Stimulated activated CD8-positive, alpha-beta memory T cell treated with anti-CD3 and anti-CD28 coated beads, Interleukin-4, amount 100 ng/mL, for 48 hours (primary cell): ENCODE data around the gene TRIM41.
"Not testable (repeated sequence)": the region's sequence is repeated elsewhere in the genome, so short reads cannot be mapped to it uniquely, and the experiment has no call there.

Source experiments
- DNase-seq: peaks from one replicate; pipeline ENCODE4 v3.0.0-alpha.2; 2020

The TRIM41 gene

DNA sequence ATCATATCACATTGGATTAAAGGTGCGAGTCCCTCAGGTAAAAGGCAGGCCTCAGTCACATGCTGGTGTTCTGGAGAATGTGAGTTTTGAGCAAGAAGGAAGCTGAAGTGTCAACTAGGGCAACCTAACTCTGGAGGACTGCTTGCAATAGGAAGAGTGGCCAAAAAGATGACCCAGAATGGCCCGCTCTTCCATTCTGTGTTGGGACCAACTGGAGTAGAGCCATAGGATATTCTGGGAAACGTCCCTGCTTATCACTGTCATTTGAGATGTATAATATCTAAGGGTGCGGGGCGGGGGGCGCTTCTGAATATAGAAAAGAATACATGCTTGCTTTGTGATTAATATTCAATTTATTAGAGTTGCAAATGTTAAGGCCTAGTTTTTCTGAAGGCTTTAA, 11.0 kb upstream of the TRIM41 start:
- DNase-seq: no peak

DNA sequence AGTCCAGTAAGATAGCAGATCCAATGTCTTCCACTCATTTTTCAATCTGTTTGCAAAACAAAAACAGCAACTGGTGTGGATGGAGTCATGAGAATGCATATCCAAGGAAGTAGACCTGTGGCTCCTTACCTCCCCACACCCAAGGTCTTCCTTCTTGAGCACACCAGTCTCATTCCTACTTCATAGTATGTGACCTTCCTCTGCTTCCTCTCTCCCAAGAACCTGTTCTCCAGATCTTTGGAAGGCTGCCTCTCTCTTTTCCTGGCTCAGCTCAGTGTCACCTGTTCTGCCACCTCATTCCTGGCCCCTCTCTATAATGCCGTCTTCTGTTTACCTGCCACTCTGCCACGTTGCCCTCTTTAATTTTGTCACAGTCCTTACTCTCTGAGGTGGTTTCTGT, 10.1 kb upstream of the TRIM41 start:
- no peak for DNase-seq

DNA sequence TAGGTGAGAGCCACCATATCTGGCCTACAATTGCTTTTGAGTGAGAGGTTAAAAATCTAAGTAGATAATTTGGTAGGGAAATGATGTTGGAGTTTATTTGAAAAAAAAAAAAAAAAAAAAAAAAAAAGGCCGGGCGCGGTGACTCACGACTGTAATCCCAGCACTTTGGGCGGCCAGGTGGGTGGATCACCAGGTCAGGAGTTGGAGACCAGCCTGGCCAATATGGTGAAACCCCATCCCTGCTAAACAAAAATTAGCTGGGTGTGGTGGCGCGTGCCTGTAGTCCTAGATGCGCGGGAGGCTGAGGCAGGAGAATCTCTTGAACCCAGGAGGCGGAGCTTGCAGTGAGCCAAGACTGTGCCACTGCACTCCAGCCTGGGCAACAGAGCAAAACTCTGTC, 8.8 kb upstream of the TRIM41 start:
- not testable (repeated sequence) for DNase-seq

DNA sequence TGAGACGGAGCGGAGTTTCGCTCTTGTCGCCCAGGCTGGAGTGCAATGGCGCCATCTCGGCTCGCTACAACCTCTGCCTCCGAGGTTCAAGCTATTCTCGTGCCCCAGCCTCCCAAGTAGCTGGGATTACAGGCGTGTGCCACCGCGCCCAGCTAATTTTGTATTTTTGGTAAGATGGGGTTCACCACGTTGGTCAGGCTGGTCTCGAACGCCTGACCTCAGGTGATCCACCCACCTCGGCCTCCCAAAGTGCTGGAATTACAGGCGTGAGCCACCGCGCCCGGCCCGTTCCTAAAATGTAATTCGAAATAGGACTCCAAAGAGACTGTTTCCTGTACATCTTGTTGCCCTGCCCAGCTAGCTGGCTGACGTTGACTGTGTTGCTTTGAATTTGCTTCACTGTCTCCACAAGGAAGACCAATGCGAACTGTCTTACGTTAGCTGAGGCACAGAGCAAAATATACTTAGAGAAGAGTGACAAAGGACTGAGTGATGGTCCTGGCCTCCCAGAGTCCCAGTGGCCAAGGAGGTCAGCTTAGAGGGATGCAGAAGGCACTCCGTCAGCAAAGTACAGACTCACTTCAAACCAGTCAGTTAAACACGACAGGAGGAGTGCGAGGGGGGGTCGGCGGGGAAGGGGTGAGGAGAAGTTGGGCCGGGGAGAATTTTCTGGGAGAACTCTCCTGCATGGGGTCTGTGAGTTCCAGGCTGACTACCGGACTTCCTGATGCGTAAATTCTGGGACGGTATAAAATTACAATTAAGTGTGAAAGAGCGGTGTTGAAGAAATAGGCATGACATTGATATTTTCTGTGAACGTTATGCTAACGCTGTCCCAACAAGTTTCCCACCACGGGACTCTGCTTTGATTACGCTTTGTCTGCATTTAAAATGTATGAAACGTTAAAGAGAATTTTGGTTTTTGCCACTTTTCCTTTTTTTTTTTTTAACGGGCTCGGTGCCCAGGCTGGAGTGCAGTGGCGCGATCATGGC, 6.8 kb upstream of the TRIM41 start:
- DNase-seq: peak; percentile 57

DNA sequence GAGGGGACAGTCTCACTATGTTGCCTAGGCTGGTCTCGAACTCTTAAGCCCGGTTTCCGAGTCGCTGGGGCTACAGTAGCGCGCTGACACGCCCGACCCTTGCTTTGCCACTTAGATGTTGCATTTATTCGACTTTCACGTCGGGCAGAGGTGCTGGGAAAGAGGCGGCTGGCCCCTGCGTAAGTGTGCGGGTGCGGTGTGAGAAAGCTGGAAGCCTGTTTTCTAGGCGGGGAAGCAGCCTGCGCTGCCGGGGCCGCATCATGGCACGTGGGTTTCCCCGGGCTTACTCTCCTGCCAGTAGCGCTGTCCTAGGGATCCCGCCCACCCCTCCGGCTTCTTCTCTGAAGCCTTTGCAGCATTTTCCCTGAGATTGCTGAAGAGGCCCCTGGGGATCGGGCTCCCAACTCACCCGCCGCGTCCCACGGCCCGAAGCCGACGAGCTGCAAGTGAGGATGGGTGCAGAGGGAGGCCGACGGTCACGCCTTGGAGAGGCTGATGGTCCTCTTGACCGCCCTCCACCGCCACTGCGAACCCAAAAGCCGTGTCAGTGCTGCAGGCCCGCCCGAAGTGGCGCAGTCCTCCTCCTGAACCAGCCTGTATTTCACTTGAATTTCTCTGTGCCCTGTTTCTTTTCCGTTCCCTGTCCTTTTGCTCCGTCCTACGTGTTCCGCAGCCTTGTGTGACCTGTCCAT, 5.8 kb upstream of the TRIM41 start:
- DNase-seq: peak; percentile 82

DNA sequence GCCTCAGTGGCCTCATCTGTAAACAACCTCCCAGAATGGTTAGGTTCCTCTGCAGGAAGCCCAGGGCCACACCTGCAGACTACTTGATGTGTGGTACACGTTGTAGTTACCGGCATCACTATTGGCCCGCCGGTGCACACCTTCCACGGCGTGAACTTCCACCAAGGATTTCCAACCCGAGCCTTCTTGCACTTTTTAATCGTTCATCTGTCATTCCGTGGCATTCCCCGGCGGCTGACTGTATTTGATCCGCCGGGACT, 5.3 kb upstream of the TRIM41 start:
- DNase-seq: peak; percentile 55

DNA sequence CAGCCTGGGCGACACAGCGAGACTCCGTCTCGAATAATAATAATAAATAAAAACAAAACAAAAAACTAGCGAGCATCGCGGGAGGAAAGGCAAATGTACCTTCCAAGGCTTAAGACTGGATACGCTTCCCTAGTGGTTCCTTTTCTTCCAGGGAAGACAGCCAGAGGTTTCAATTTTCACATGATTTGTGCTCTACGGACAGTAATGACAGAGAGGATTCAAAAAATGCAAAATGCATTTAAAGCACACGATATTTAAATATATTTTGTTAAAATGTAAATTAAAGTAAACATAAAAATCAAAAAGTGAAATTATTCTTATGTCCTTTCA, 4.3 kb upstream of the TRIM41 start:
- DNase-seq: no peak

DNA sequence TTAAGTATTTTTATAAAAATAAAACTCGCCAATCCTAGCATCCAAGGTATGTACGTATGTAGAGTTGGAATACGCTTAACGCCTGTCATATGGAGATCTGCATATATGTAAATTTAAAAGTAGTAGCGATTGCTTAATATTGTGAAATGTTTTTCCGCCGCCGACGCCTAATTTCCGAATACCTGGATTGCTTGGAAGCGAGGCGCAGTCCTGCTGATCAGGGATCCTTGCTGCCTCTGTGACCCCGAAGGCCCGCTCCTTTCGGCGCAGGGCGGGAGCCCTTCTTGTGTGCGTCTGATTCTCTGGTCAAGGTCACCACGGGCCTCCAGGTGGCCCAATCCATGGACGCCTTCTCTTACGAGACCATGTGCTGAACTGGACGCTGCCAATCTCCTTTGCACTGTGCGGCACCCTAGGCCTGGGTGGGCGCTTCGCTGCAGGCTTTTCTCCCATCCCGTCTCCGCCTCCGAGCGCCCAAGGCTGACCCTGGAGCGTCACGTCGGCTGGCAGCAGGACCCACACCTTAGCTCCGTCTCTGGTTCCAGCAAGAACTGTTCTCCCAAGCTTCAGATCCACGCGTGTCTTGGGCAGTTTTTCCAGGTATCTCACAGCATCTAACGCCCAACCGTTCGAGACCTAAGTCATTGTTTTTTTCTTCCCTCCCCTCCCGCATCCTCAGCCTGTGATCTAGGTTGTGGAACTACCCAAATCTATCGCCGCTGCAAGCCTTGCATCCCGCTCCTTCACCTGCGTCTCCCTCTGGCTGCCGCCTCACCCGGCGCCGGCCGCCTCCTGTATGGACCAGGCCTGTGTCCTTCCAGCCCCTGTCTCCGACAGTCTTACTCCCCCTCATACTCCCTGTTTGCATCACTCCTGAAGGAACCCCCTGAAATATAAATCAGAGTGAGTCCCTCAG, 3.6 kb upstream of the TRIM41 start:
- no peak for DNase-seq

DNA sequence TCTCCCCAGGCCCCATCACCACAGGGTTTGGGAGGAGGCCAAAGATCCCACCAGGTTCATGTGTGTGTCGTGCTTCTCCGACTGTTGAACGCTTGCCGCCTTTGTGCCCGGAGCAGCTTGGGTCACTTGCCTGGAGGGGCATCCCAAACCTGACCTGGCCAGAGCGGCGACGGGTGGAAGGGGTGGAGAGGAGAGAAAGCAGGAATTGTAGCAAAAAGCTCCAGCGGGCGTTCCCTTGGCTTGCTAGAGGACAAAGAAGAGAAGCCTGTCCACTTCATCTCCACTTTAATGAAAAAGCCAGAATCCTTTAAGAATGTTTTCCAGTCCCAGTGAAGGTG, 2.9 kb upstream of the TRIM41 start:
- no peak for DNase-seq

DNA sequence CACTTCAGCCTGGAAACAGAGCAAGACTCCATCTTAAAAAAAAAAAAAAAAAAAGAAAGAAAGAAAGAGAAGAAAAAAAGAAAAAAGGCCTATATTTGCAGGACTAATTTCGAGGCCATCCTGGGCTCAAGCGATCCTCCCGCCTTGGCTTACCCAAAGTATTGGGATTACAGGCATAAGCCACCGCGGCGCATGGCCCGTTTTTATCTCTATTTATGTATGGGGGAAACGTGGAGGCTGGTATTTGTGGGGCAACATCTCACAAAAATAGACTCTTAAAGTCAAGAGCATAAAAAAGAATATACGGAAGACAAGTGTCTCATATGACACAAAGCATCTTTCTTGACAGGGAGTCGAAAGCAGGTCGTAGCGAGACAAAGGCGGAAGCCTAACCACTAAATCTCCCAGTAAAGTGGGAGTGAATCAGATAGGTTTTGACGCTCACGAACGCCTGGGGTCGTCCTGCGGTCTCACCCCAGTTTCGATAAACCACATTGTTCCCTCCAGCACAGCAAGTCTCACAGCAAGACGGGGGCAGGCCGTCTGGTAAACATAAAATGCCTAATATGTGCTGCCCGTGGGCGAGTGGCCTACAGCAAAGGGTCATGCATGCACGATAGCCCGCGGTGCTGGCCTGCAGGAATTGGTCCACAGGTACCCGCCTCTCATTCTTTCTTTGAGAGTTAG, 1.8 kb upstream of the TRIM41 start:
- peak; percentile 78 for DNase-seq

DNA sequence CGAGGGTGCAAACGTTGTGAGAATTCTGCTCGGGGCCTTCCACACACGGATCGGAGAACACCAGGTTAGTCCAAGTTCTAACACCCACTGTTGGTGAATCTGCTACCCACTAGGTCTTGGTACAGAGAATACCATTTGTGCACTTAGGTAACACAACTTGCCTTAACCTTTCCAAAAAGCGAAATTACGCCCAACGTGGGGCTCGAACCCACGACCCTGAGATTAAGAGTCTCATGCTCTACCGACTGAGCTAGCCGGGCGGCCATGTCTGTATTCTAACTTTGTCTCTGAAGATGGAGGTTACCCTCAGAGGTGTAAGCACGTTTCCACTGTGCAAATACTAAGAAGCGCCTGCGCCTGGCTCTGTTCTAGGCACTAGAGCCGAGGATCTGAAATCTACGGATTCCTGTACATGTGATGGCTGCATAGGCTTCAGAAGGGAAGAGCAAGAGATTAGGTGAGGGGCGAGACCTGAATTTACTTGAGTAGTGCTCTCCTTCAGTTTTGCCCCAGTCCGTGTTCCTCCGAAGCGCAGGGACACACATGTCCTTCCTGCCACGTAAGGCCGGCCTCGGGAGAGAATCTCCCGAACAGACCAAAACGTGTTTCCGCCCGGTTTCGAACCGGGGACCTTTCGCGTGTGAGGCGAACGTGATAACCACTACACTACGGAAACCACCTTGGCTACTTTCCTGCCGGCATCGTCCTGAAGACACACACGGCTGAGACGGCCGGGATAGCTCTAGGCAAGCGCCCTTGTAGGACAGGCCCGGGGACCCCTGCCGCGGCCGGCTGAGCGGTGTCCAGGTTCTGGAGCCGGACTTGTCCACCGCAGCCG, 1.1 kb upstream of the TRIM41 start:
- DNase-seq: peak; percentile 100

DNA sequence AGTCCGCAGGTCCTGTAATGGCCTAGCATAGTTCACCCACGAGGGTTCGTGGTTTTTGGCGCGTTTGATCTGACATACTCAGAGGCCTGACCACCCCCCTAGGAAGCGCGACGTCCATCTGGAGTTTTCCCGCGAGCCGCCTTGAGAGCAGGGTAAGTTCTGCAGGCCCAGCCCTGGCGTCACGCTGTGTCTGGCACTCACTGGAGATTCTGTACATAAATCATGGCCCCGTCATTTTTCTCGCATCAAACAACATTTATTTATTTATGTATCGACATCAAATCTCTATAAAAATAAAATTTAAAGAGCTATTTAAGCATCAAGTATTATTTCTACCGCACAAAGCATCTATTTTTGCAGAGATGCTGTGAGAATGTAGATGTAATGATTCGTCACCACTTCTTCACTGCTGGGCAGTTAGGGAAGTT, 437 bp upstream of the TRIM41 start:
- no peak for DNase-seq

DNA sequence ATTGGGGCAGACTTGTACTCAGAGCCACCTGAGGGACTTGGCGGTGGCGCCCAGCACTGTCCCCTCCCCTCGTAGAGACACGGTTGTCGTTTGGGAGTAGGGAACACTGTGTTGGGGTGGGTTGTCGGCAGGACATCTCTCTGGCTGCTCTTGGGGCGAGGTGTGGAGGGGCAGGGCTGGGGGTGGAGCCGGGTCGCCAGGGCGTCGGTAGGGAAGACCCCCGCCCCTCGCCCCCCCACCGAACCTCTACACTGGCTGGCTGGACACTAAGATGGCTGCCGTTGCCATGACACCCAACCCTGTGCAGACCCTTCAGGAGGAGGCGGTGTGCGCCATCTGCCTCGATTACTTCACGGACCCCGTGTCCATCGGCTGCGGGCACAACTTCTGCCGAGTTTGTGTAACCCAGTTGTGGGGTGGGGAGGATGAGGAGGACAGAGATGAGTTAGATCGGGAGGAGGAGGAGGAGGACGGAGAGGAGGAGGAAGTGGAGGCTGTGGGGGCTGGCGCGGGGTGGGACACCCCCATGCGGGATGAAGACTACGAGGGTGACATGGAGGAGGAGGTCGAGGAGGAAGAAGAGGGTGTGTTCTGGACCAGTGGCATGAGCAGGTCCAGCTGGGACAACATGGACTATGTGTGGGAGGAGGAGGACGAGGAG, 778 bp downstream of the TRIM41 start:
- DNase-seq: peak; percentile 69

DNA sequence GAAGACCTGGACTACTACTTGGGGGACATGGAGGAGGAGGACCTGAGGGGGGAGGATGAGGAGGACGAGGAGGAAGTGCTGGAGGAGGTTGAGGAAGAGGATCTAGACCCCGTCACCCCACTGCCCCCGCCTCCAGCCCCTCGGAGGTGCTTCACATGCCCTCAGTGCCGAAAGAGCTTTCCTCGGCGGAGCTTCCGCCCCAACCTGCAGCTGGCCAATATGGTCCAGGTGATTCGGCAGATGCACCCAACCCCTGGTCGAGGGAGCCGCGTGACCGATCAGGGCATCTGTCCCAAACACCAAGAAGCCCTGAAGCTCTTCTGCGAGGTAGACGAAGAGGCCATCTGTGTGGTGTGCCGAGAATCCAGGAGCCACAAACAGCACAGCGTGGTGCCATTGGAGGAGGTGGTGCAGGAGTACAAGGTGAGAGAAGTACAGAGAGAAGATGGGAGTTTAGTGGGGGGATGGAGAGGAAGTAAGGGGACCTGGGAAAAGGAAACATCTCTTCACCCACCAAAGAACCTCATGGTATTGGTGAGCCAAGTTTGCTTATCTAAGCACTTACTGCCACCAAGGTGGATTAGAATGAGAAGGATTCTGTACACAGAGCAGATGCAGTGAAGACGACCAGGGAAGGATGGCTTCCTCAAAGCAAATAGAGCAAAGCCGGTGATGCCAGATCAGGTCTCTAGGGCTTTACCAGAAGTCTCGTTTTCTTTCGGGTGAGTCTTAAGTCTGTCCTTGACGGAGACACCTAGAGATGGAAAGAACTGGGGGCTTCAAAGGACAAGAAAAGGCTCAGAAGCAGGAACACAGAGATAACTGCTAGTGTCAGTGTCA, 1.5 kb downstream of the TRIM41 start:
- DNase-seq: peak; percentile 58

DNA sequence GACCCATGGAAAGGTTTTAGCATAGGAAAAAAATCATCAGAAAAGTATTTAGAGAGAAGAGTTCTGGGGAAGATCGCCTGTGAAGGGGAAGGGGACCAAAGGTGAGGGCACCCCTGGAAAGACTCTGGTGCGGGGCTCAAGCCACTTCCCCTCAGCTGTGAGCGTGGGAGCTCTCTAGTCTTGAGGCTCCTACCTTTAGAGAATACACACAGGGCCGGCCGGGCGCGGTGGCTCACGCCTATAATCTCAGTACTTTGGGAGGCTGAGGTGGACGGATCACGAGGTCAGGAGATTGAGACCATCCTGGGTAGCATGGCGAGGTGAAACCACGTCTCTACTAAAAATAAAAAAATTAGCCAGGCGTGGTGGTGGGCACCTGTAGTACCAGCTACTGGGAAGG, 6.9 kb downstream of the TRIM41 start:
- no peak for DNase-seq

DNA sequence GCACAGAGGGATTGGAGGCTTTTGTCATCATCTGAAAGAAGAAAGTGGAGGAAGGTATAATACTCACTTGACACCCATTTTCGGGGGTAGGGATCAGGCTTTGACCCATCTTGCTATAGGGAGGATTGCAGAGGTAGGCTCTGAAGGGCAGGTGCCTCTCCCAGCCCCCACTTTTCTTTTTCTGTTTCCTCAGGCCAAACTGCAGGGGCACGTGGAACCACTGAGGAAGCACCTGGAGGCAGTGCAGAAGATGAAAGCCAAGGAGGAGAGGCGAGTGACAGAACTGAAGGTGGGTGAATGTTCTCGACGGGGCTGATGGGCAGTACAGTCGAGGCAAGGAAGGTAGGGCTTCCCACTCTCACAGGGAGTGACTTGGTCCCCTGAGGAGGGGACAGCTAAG, 7.5 kb downstream of the TRIM41 start:
- no peak for DNase-seq

DNA sequence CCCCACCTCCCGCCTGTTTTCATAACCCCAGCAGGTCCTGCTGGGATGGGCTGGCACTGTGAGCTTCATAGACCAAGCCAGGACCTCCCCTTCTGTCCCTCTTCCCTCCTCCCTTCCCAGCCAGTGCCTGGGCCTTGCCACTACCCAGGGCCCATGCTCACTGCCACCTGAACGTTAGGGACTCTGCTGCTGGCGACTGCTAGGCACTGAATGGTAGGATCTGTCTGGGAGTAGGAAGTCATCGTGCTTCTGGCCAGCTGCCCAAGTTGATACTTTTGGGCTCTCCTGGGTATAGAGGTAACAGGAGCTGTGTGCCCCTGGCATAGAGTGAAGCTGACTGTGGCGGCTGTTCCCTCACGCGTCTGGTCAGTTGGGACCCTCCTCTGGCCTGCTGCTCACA, 8.4 kb downstream of the TRIM41 start:
- no peak for DNase-seq

DNA sequence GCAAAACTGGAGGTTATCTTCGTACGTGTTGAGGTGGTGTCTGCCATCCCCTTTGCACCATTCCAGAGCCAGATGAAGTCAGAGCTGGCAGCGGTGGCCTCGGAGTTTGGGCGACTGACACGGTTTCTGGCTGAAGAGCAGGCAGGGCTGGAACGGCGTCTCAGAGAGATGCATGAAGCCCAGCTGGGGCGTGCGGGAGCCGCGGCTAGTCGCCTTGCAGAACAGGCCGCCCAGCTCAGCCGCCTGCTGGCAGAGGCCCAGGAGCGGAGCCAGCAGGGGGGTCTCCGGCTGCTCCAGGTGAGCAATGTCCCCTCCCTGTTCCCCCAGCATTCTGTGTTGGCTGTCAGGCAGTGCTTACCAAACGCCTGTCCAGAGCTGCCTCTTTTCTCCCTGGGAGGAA, 9.5 kb downstream of the TRIM41 start:
- no peak for DNase-seq

DNA sequence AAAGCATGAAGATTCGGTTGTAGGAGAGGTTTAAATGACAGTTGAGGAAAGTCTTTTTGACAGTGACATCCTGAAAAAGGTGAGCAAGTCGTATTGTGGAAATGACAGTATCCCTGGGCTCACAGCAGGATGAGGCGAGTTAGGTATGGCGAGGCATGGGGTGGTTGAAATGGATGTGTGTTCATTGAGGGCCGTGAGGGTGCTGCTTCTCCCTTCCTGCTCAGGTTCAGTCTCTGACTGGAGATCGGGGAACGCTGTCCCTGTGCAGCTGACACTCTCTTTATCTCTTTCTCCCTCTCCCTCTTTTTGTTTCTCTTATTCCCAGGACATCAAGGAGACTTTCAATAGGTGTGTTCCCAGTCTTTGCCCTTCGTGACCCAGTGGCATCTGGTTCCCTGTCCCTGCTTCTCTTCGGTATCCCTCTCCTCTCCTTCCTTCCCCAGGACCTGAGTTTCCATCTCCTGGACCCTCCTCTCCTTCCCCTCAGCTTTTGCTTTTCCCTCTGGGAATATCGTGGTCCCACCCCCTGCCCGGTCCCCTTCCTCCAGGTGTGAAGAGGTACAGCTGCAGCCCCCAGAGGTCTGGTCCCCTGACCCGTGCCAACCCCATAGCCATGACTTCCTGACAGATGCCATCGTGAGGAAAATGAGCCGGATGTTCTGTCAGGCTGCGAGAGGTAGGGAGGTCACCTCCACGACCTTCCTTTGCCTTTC, 10.2 kb downstream of the TRIM41 start:
- no peak for DNase-seq
